Transverse colon (tissue), 3 donors: ENCODE data around the gene MANBA.

Experiments used
- EP300 ChIP-seq: sonication (generic); formaldehyde crosslinking; IDR thresholded peaks from one replicate; pipeline ENCODE4 v1.6.1; 2017; ENCODE audit warnings: antibody characterized with exemption, low read depth
- POLR2A ChIP-seq: fragments of 450-650 bp; IDR thresholded peaks from one replicate; pipeline ENCODE4 v1.6.1; 2016; ENCODE audit warnings: antibody characterized with exemption, mild to moderate bottlenecking, moderate library complexity
- TF ChIP-seq, protein P1 (sequence below), 5 experiments: fragments of 200-600 bp in 3 of 5; fragments of 450-650 bp in 2 of 5; sonication (generic) in 3 of 5; IDR thresholded peaks; 1 replicate in 2 of 5; 2 replicates in 3 of 5; pipeline ENCODE4 v1.5.1; 2016 to 2017; ENCODE audit warnings: antibody characterized with exemption in 5 of 5, inconsistent platforms in 3 of 5, mild to moderate bottlenecking in 2 of 5, moderate library complexity in 1 of 5

GRCh38 chr4:102684610-102685052 is 76.1 kb downstream of the MANBA start:
- TF ChIP-seq POLR2A: no peak
- TF ChIP-seq, protein P1, sequence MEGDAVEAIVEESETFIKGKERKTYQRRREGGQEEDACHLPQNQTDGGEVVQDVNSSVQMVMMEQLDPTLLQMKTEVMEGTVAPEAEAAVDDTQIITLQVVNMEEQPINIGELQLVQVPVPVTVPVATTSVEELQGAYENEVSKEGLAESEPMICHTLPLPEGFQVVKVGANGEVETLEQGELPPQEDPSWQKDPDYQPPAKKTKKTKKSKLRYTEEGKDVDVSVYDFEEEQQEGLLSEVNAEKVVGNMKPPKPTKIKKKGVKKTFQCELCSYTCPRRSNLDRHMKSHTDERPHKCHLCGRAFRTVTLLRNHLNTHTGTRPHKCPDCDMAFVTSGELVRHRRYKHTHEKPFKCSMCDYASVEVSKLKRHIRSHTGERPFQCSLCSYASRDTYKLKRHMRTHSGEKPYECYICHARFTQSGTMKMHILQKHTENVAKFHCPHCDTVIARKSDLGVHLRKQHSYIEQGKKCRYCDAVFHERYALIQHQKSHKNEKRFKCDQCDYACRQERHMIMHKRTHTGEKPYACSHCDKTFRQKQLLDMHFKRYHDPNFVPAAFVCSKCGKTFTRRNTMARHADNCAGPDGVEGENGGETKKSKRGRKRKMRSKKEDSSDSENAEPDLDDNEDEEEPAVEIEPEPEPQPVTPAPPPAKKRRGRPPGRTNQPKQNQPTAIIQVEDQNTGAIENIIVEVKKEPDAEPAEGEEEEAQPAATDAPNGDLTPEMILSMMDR (IDR thresholded peaks at IDR 0.05): no peak
- TF ChIP-seq EP300: no peak
